IMR-90 (cell line): ENCODE measurements around the gene UBL5. TPM values are rescaled to one million over a fixed set of nuclear protein-coding genes. Genes with fewer than 3 reads are reported as not detected.

Source experiments
- ATAC-seq: fragments of 200-7000 bp; cut with Tn5 transposase; 2 replicates; pipeline ENCODE4 v1.9.1; 2020; ENCODE audit warnings: low read depth, mild to moderate bottlenecking, moderate library complexity
- BruUV-seq: library from RNA; stranded (reverse); fragments of 400-500 nt; replicated peaks from 2 replicates; lab custom pipeline; 2021; lab: Mats Ljungman, UMichigan
- CTCF ChIA-PET: fragments of 300-600 bp; formaldehyde crosslinking; extraction: SDS; loops from one replicate; lab custom pipeline; 2021; ENCODE audit warnings: antibody characterized with exemption; lab: Yijun Ruan, JAX
- POLR2A ChIA-PET: fragments of 300-600 bp; sonication (Branson Sonifier 250); formaldehyde crosslinking; loops from one replicate; lab custom pipeline; 2022; ENCODE audit warnings: antibody characterized with exemption; ENCODE audit not compliant: unreplicated experiment; lab: Charles Lee
- DNase-seq: peaks from one replicate; pipeline ENCODE4 v3.0.0; 2013
- H2AFZ ChIP-seq: replicated peaks from 2 replicates; pipeline ENCODE3; 2013; ENCODE audit warnings: low read length, mild to moderate bottlenecking; ENCODE audit not compliant: poor library complexity
- H2AK5ac ChIP-seq: 2 replicates; pipeline ENCODE4 v1.6.1; 2013; ENCODE audit warnings: low read depth, low read length, inconsistent platforms
- H2AK9ac ChIP-seq: replicated peaks from 2 replicates; pipeline ENCODE3; 2013; ENCODE audit warnings: mild to moderate bottlenecking, low read depth, low read length, moderate library complexity; ENCODE audit not compliant: poor library complexity
- H2BK120ac ChIP-seq: 2 replicates; pipeline ENCODE4 v1.6.1; 2013; ENCODE audit warnings: low read depth, low read length, inconsistent platforms
- H2BK15ac ChIP-seq: 3 replicates; pipeline ENCODE4 v1.6.1; 2013; ENCODE audit warnings: low read depth, low read length, inconsistent platforms
- H2BK20ac ChIP-seq: 2 replicates; pipeline ENCODE4 v1.6.1; 2013; ENCODE audit warnings: low read depth, mild to moderate bottlenecking, inconsistent platforms, low read length, moderate library complexity
- H2BK5ac ChIP-seq: 2 replicates; pipeline ENCODE4 v1.6.1; 2013; ENCODE audit warnings: mild to moderate bottlenecking, low read depth, low read length, inconsistent platforms; ENCODE audit not compliant: poor library complexity, severe bottlenecking
- H3K14ac ChIP-seq: replicated peaks from 2 replicates; pipeline ENCODE4 v1.6.1; 2013; ENCODE audit warnings: low read depth, low read length, inconsistent platforms
- H3K18ac ChIP-seq: 2 replicates; pipeline ENCODE4 v1.6.1; 2013; ENCODE audit warnings: low read depth, low read length, control low read depth
- H3K23ac ChIP-seq: 2 replicates; pipeline ENCODE4 v1.6.1; 2013; ENCODE audit warnings: low read depth, low read length, inconsistent platforms
- H3K27ac ChIP-seq: 2 replicates; pipeline ENCODE4 v1.5.1; 2013; ENCODE audit warnings: mild to moderate bottlenecking, control low read depth, low read length; ENCODE audit not compliant: insufficient read depth
- H3K27me3 ChIP-seq: 2 replicates; pipeline ENCODE4 v1.6.1; 2013; ENCODE audit warnings: low read length; ENCODE audit not compliant: control insufficient read depth, insufficient read depth
- H3K36me3 ChIP-seq: 2 replicates; pipeline ENCODE4 v1.6.1; 2013; ENCODE audit warnings: low read length, mixed read lengths; ENCODE audit not compliant: control insufficient read depth, insufficient read depth
- H3K4ac ChIP-seq: 2 replicates; pipeline ENCODE4 v1.6.1; 2013; ENCODE audit warnings: low read depth, low read length, inconsistent platforms
- H3K4me1 ChIP-seq: 2 replicates; pipeline ENCODE4 v1.6.1; 2013; ENCODE audit warnings: low read length, mixed read lengths; ENCODE audit not compliant: control insufficient read depth, insufficient read depth
- H3K4me2 ChIP-seq: 2 replicates; pipeline ENCODE4 v1.6.1; 2013; ENCODE audit warnings: low read depth, mild to moderate bottlenecking, control low read depth, low read length, moderate library complexity
- H3K4me3 ChIP-seq: 2 replicates; pipeline ENCODE4 v1.5.1; 2013; ENCODE audit warnings: low read depth, mild to moderate bottlenecking, control low read depth, low read length, moderate library complexity; ENCODE audit not compliant: insufficient read depth
- H3K56ac ChIP-seq: 2 replicates; pipeline ENCODE4 v1.6.1; 2013; ENCODE audit warnings: low read length, inconsistent platforms; ENCODE audit not compliant: insufficient read depth; ENCODE audit errors: extremely low read depth
- H3K79me1 ChIP-seq, 2 experiments: 2 replicates each; pipeline ENCODE4 v1.6.1; 2013; ENCODE audit warnings: low read length in 2 of 2, inconsistent platforms in 1 of 2, low read depth in 1 of 2
- H3K9ac ChIP-seq: 2 replicates; pipeline ENCODE4 v1.6.1; 2013; ENCODE audit warnings: low read depth, low read length, control low read depth
- H3K9me1 ChIP-seq: 2 replicates; pipeline ENCODE4 v1.6.1; 2013; ENCODE audit warnings: low read length, inconsistent platforms; ENCODE audit not compliant: insufficient read depth
- H3K9me3 ChIP-seq: 2 replicates; pipeline ENCODE4 v1.6.1; 2013; ENCODE audit warnings: low read length; ENCODE audit not compliant: control insufficient read depth, insufficient read depth
- H4K20me1 ChIP-seq: 2 replicates; pipeline ENCODE4 v1.6.1; 2013; ENCODE audit warnings: low read length, inconsistent platforms; ENCODE audit not compliant: insufficient read depth
- H4K5ac ChIP-seq: 2 replicates; pipeline ENCODE4 v1.6.1; 2013; ENCODE audit warnings: mild to moderate bottlenecking, low read depth, low read length, control low read depth
- H4K8ac ChIP-seq, 2 experiments: 2 replicates each; pipeline ENCODE4 v1.6.1; 2013; ENCODE audit warnings: low read depth in 2 of 2, low read length in 2 of 2, control low read depth in 1 of 2, inconsistent platforms in 1 of 2
- H4K91ac ChIP-seq: 2 replicates; pipeline ENCODE4 v1.6.1; 2013; ENCODE audit warnings: low read depth, low read length, inconsistent platforms; ENCODE audit not compliant: insufficient read depth
- BHLHE40 ChIP-seq: fragments of 150-350 bp; IDR thresholded peaks from 2 replicates; pipeline ENCODE4 v1.6.1; 2016; ENCODE audit warnings: mild to moderate bottlenecking, low read depth, low read length
- CHD1 ChIP-seq: IDR thresholded peaks from 2 replicates; pipeline ENCODE4 v1.6.1; 2012; ENCODE audit warnings: low read depth, low read length, improper control_type of control experiment
- FOS ChIP-seq: fragments of 150-350 bp; IDR thresholded peaks from 2 replicates; pipeline ENCODE4 v1.6.1; 2016; ENCODE audit warnings: low read depth, low read length
- MAFK ChIP-seq: IDR thresholded peaks from 2 replicates; pipeline ENCODE4 v1.6.1; 2012; ENCODE audit warnings: low read depth, low read length, improper control_type of control experiment
- MAZ ChIP-seq: IDR thresholded peaks from 2 replicates; pipeline ENCODE4 v1.6.1; 2012; ENCODE audit warnings: low read depth, mild to moderate bottlenecking, low read length, improper control_type of control experiment, moderate library complexity, borderline replicate concordance
- MXI1 ChIP-seq: IDR thresholded peaks from 2 replicates; pipeline ENCODE4 v1.6.1; 2012; ENCODE audit warnings: low read depth, mild to moderate bottlenecking, low read length, moderate library complexity, borderline replicate concordance
- NFE2L2 ChIP-seq: fragments of 150-350 bp; IDR thresholded peaks from 2 replicates; pipeline ENCODE4 v1.6.1; 2016; ENCODE audit warnings: low read depth, mild to moderate bottlenecking, low read length
- POLR2A ChIP-seq: IDR thresholded peaks from 2 replicates; pipeline ENCODE4 v1.6.1; 2012; ENCODE audit warnings: mild to moderate bottlenecking, low read depth, low read length
- RAD21 ChIP-seq: IDR thresholded peaks from 2 replicates; pipeline ENCODE4 v1.6.1; 2012; ENCODE audit warnings: low read length, improper control_type of control experiment
- RCOR1 ChIP-seq: IDR thresholded peaks from 2 replicates; pipeline ENCODE4 v1.6.1; 2012; ENCODE audit warnings: mild to moderate bottlenecking, low read length, improper control_type of control experiment; ENCODE audit not compliant: insufficient replicate concordance
- RFX5 ChIP-seq: IDR thresholded peaks from 2 replicates; pipeline ENCODE4 v1.8.0; 2012; ENCODE audit warnings: low read depth, mild to moderate bottlenecking, low read length, moderate library complexity
- SMC3 ChIP-seq: fragments of 150-350 bp; IDR thresholded peaks from 2 replicates; pipeline ENCODE4 v1.6.1; 2016; ENCODE audit warnings: low read depth, mild to moderate bottlenecking, antibody characterized with exemption, low read length, moderate library complexity
- WGBS, 2 experiments: methylation state at CpG; one replicate each; pipeline versions ENCODE4 v1.1.5 to v1.1.7; 2013; ENCODE audit warnings: missing lambda C conversion rate in 2 of 2; ENCODE audit not compliant: insufficient read length in 1 of 2; ENCODE audit errors: extremely low coverage in 2 of 2; 5-methylcytosine and 5-hydroxymethylcytosine counted together
- dilution Hi-C: fragments of 300-500 bp; cut with HindIII; formaldehyde crosslinking; loops from one replicate; pipeline ENCODE4 v1.14.3; 2018; ENCODE audit warnings: low sequenced_read_pairs; ENCODE audit not compliant: unreplicated experiment
- in situ Hi-C: fragments of 300-500 bp; cut with MboI; formaldehyde crosslinking; loops from 3 replicates; pipeline ENCODE4 v1.14.3; 2019; ENCODE audit warnings: low sequenced_read_pairs, inconsistent platforms, mixed read lengths
- intact Hi-C: fragments of 100-400 bp; cut with micrococcal nuclease; formaldehyde crosslinking; loops from 2 replicates; pipeline ENCODE4 v1.10.0; 2022
- polyA plus RNA-seq, 3 experiments: library from polyadenylated mRNA; depleted of rRNA; stranded (reverse); fragments of >200 nt; gene quantifications; 2 replicates each; pipeline ENCODE4 v1.2.3, GENCODE V29; 2012; ENCODE audit warnings: low replicate concordance in 1 of 3
- total RNA-seq: library from RNA; depleted of rRNA; stranded (reverse); fragments of >200 nt; gene quantifications from 2 replicates; pipeline ENCODE4 v1.2.3, GENCODE V29; 2012
- TF ChIP-seq, protein P1 (sequence below): conservative IDR thresholded peaks from 2 replicates; pipeline ENCODE4 v1.5.1; 2012; ENCODE audit warnings: mild to moderate bottlenecking, low read depth, low read length, improper control_type of control experiment
- TF ChIP-seq, protein P2 (sequence below): fragments of 150-350 bp; IDR thresholded peaks from 2 replicates; pipeline ENCODE4 v1.6.1; 2017; ENCODE audit warnings: mild to moderate bottlenecking, antibody characterized with exemption, low read length, low read depth
- TF ChIP-seq, protein P3 (sequence below): fragments of 150-350 bp; IDR thresholded peaks from 2 replicates; pipeline ENCODE4 v1.6.1; 2016; ENCODE audit warnings: low read depth, mild to moderate bottlenecking, low read length, moderate library complexity, borderline replicate concordance

The UBL5 gene
- total and polyA plus RNA-seq, 2 of the 4 experiments (the other 2 are of a cell fraction): 434 to 1,091 TPM

DNA sequence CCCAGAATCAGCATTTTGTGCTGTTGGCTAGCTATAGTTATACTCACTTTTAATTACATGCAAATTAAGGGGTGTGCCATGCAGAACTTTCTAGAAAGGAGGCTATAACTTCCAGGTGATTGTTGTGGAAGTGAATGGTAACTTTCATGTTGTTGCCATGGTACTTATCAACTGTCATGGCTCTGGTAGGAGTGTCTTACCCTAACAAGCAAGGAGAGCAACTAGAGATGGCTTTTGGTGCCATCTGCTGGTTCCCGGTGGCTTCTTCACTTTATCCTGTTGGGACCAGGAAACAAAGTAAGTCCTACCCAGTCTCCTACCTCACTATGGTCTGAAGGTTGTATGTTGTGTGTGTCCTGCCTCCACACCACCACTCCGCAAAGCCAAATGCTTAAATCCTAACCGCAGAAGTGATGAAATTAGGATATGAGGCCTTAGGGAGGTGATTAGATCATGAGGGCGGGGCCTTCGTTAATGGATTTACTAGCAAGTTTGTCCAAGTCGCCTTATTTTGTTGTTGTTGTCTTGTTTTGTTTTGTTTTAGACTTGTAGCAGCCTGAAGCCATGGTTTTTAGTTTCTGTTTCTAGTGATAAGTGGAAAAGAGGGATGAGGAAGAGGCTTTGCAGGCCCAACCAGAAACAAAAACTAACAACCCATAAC lies 31.5 kb upstream of the UBL5 start:
- Histone ChIP-seq H3K9me3 (no peaks in the 10 kb centered on the region), H3K56ac (no peak overlapping the region), H4K5ac (0 out of 2 replicates have a peak overlapping the region, but pooled peaks have one; percentile 23), H3K4ac (no peak overlapping the region), H2AK5ac (no peak overlapping the region), H4K20me1 (no peaks in the 10 kb centered on the region), H3K4me2 (no peak overlapping the region), H3K9ac (no peak overlapping the region), H2AFZ (peak overlapping the region; percentile 80), H2BK20ac (no peak overlapping the region), H3K23ac (no peak overlapping the region), H4K8ac (peak overlapping the region in 1 of 2 experiments; percentile 73; a peak in 2 of 4 replicates), H2BK120ac (no peak overlapping the region), H3K9me1 (no peaks in the 10 kb centered on the region), H3K14ac (no peak overlapping the region), H3K36me3 (no peaks in the 10 kb centered on the region), H3K18ac (no peak overlapping the region), H3K79me1 (no peaks in the 10 kb centered on the region), H4K91ac (no peak overlapping the region), H2BK5ac (no peak overlapping the region), H3K4me3 (no peak overlapping the region), H3K4me1 (no peaks in the 10 kb centered on the region), H3K27ac (no peak overlapping the region), H2BK15ac (no peak overlapping the region), H3K27me3 (no peaks in the 10 kb centered on the region), H2AK9ac (no peak overlapping the region)
- BruUV-seq: no TSS peak
- POLR2A ChIA-PET: no interaction called here
- dilution Hi-C loops: loop anchor here (10.0 kb wide), 1 partner anchor 171 kb away; the partner anchor contains the start of gene ZNF561
- ATAC-seq (peak; percentile 28), DNase-seq (peak; percentile 91)
- CTCF ChIA-PET: interaction anchor here (0.7 kb wide), 1 partner anchor 211 kb away, joined by 4 read pairs; no protein-coding TSS in a partner anchor
- in situ Hi-C loops: loop anchor here (10.0 kb wide), 3 partner anchors 471 to 661 kb away; partner anchors contain the start of gene ZNF559
- WGBS, 2 experiments: 90% methylated on average over 2 of the region's 6 CpGs; no CpG with 5 or more reads in 1 of the 2 experiments
- intact Hi-C loops: loop anchor here (1.0 kb wide), 1 partner anchor 591 kb away; no protein-coding TSS in a partner anchor
- peak; percentile 91 for TF ChIP-seq SMC3
- no peak for TF ChIP-seq POLR2A
- no peak for TF ChIP-seq RCOR1
- TF ChIP-seq NFE2L2: no peak
- TF ChIP-seq, protein P1, sequence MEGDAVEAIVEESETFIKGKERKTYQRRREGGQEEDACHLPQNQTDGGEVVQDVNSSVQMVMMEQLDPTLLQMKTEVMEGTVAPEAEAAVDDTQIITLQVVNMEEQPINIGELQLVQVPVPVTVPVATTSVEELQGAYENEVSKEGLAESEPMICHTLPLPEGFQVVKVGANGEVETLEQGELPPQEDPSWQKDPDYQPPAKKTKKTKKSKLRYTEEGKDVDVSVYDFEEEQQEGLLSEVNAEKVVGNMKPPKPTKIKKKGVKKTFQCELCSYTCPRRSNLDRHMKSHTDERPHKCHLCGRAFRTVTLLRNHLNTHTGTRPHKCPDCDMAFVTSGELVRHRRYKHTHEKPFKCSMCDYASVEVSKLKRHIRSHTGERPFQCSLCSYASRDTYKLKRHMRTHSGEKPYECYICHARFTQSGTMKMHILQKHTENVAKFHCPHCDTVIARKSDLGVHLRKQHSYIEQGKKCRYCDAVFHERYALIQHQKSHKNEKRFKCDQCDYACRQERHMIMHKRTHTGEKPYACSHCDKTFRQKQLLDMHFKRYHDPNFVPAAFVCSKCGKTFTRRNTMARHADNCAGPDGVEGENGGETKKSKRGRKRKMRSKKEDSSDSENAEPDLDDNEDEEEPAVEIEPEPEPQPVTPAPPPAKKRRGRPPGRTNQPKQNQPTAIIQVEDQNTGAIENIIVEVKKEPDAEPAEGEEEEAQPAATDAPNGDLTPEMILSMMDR: peak; percentile 92
- TF ChIP-seq, protein P2, sequence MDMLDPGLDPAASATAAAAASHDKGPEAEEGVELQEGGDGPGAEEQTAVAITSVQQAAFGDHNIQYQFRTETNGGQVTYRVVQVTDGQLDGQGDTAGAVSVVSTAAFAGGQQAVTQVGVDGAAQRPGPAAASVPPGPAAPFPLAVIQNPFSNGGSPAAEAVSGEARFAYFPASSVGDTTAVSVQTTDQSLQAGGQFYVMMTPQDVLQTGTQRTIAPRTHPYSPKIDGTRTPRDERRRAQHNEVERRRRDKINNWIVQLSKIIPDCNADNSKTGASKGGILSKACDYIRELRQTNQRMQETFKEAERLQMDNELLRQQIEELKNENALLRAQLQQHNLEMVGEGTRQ: no peak
- TF ChIP-seq, protein P3, sequence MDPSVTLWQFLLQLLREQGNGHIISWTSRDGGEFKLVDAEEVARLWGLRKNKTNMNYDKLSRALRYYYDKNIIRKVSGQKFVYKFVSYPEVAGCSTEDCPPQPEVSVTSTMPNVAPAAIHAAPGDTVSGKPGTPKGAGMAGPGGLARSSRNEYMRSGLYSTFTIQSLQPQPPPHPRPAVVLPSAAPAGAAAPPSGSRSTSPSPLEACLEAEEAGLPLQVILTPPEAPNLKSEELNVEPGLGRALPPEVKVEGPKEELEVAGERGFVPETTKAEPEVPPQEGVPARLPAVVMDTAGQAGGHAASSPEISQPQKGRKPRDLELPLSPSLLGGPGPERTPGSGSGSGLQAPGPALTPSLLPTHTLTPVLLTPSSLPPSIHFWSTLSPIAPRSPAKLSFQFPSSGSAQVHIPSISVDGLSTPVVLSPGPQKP: no peak
- no peak for TF ChIP-seq MAZ
- TF ChIP-seq MXI1: no peak
- no peak for TF ChIP-seq MAFK
- TF ChIP-seq RFX5: no peak
- no peak for TF ChIP-seq FOS
- no peak for TF ChIP-seq BHLHE40
- TF ChIP-seq CHD1: no peak
- TF ChIP-seq RAD21: peak; percentile 91
